ENCODE data around the gene NELL1.

The NELL1 gene

GRCh38 chr11:20876738-20877137 is 207.4 kb downstream of the NELL1 start:
- DNase-seq, result no peak

GRCh38 chr11:20880094-20880493 is 210.7 kb downstream of the NELL1 start:
- no peak for DNase-seq

GRCh38 chr11:20881328-20882079 is 212.1 kb downstream of the NELL1 start:
- DNase-seq, result no peak

DNA sequence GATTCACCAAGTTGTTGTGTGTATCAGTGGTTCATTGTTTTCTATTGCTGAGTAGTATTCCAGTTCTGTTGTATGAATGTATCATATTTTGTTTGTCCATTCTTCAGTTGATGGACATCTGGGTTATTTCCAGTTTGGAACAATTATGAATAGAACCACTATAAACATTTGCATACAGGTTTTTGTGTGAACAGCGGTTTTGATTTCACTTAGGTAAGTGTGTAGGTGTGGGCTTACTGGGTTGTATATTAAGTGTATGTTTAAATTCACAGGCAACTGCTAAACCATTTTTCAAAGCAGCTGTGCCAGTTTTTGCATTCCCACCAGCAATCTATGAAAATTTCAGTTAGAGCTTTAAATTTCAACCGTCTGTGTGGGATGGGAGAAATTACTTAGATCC is 217.8 kb downstream of the NELL1 start:
- no peak for DNase-seq

DNA sequence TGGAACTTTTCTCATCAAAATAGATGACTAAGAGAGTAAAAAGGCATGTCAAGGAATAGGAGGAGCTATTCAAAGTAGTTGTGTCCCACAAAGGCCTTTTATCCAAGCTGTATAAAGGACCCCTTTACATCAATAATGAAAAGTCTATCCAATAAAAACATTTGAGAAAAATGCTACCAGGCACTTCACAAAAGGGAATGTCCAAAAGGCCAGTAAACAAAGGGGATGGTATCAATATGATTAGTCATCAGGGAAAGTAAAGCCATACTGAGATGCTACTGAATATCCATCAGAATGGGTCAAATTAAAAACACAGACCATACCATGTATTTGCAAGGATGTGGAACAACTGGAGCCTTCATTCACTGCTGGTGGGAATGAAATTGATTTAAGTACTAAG is 224.9 kb downstream of the NELL1 start:
- DNase-seq, result no peak

GRCh38 chr11:20909995-20910726 is 240.8 kb downstream of the NELL1 start:
- no peak for DNase-seq

DNA sequence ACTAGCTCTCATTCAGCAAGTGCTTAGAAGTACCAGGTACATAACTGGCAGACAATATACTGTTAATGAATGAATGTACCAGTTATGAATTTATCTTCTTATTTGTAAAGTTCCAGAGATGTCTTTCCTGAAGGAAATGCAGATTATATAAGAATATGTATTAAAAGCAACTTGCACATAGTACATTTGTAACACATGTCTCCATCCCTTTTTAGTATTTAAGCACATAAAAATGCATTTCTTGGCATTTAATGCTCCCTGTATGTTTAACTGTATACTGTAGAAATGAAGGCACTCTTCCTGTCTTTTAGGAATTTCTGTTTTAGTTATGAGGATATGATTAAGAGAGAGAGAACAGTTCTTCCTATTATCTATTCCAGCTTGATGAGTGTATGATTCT is 241.3 kb downstream of the NELL1 start:
- DNase-seq, result no peak

DNA sequence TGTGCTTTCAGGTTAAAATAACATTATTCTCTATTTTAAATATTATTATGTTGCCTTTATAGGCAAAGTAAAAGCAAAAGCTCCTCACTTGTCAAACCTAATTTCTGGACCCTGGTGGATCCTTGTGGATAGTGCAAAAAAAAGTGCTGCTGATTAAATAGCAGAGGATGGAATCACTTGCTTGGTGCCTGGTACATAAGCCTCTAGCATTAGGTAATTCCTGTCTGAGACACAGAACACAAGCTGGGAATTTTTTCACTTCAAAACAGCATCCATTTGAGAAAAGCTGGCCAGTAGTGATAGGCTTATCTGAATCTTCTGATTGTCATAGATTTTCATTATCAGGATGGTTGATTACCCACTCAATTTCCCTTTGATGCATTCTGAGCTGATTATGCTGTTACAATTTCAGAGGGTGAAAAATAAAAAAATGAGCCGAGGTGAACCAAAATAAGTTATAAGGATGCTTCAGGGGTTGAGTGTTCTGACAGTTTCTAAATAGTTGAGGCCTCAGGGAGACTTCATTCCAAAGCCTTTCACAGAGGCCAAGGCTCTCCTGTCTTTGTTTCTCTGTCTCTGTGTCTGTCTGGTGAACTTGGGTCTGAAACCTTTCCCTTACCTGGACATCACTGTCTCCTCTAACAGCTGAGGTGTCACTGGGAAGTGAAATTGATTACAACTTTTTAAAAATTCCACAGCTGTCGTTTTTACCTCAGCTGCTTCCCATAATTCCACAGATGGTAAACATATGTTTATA is 242.9 kb downstream of the NELL1 start:
- DNase-seq, result no peak

- no peak for DNase-seq
Observed at GRCh38 chr11:20912922-20913512, 243.6 kb downstream of the NELL1 start.

DNA sequence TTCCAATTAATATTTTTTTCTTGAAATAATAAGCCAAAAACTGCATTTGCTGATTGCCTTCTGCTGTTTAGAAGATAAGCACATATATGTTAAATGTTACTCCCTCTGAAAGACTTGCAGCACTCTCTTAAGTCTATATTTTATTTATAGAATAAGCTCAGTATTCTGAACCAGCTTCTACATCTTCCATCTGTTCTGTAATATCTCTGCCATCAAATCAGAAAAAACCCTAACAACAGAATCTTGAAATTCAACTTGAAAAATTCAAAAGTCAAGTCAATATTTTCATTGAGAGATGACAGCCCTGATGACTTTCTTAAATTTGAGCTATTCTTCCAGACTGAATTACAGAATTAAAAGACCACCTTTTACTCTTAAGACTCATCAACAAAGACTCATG is 247.9 kb downstream of the NELL1 start:
- no peak for DNase-seq

DNA sequence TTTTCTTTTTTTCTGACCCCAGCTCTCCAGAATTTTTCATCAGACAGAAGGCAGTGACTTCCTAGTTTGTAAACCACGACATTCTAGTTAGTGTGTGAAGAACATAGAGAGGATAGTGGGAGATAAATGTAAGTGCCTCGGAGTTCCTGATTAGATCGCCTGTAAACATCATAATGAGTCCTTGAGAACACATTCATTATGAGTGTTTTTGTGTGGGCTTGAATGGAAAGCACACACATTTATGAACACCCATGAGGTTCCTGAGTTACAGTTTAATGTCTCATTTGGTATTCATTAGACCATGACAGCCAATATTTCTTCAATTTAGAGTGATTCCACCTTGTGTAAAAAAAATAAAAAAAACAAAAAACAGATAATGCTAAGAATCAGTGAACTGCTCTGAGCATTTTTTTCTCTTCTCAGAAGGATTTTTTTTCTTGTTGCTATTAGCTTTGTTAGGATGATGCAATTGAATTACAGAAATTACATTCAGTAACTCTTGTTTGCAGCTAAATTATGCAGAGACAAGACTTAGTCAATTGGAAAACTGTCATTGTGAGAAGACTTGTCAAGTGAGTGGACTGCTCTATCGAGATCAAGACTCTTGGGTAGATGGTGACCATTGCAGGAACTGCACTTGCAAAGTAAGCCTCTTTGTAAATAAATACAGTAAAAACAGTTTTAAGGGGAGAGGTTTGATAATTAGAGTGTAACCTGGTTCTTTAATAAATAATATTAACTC is 257.6 kb downstream of the NELL1 start:
- no peak for DNase-seq

GRCh38 chr11:20931029-20931428 is 261.6 kb downstream of the NELL1 start:
- DNase-seq, result no peak

DNA sequence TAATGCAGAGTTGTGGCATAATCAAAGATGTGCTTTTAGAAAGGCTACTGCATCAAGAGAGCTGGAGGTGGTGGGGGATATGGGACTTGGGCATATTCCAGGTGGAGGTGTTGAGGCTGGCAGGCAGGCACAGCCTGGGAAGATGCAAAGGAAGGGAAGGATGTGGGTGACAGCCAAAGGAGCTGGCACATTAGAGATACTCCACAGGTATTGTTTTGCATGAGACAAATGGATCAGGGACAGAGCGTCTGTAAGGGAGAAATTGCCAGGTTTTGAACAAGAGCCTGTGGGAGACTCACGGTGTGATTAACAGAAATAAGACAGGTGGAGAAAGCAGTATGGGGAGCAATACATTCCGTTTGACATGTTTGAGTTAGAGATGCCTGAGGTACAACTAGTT is 263.7 kb downstream of the NELL1 start:
- DNase-seq, result no peak

DNA sequence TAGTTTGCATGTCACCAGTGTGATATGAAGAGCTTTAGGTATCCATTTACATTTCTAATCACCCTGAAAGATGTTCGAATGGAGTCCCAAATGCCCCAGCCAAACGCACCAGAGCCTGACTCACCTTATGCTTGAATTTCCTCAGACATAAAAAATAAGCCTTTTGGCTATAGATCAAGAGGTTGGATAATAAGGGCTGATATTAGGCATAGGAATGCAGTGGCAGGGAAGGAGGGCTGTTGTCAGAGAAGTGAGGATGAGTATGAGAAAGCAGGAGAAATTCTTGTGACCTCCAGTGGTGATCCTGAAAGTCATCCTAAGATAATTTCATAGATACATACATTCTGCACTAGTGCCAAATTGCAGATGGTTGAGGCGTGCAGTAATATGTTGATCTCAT is 264.6 kb downstream of the NELL1 start:
- DNase-seq, result no peak

- no peak for DNase-seq
Observed at GRCh38 chr11:20934516-20934915, 265.1 kb downstream of the NELL1 start.

DNA sequence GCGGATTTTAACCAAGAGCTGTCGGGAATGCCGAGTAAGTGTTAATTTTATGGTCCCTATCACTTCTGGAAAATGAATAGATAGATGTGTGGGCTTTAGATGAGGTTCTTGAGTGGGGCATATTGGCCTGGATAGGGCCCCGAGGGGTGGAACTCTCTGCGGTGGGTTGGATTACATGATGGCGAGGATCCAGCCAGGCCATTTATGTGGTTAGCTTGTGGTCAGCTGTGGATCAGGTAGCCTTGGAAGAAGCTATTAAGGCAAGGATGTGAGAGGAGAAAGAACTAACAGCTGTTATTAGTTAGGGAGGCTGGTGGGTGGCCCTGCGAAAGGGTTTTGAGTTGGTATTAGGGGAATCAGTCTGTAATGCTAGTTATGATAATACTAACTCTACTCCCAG is 268.4 kb downstream of the NELL1 start:
- DNase-seq, result no peak

- no peak for DNase-seq
Observed at GRCh38 chr11:20949585-20949984, 280.2 kb downstream of the NELL1 start.

DNA sequence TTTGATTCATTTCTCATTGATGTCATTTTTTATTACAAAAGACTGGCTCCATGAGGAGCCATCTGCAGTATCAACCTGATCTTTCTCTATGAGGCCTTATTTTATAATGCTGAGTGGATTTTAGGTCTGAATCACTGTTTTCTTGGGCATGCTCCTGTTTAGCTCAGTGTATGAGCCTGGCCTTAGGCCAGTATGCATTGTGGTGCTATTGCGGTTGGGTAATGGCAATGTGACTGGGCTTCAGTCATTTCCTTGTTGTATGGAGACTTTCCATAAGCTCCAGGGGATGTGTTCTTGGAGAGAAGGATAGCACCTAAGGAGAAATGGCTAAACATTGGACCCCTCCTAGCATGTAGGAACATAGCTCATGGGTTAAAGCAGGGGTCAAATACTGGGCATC is 293.2 kb downstream of the NELL1 start:
- no peak for DNase-seq

DNA sequence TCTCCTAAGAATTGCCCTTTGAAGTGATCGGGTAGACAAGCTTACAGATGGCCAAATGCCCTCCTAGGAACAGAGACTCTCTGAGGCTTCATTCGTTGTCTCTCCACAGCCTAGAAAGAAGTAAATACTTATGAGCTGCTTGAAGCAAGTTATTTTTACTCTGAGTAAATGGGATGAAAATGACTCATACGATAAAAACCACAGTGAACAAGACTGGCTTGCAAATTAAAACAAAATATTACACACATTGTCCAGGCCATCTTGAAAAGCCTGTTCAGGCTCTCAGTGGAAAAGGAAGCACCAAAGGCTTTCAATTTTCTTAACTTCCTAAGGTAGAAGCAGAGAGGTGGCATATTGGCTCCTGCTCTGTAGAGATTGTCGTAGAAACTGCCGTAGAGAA is 294.2 kb downstream of the NELL1 start:
- DNase-seq, result no peak

- no peak for DNase-seq
Observed at GRCh38 chr11:20964985-20965384, 295.6 kb downstream of the NELL1 start.

- no peak for DNase-seq
Observed at GRCh38 chr11:20966489-20966888, 297.1 kb downstream of the NELL1 start.

- DNase-seq, result no peak
Observed at GRCh38 chr11:20973940-20974559, 304.7 kb downstream of the NELL1 start.

All from fibroblast of skin of scalp (primary cell).